ENCODE results near the gene CCL7.

The CCL7 gene

DNA sequence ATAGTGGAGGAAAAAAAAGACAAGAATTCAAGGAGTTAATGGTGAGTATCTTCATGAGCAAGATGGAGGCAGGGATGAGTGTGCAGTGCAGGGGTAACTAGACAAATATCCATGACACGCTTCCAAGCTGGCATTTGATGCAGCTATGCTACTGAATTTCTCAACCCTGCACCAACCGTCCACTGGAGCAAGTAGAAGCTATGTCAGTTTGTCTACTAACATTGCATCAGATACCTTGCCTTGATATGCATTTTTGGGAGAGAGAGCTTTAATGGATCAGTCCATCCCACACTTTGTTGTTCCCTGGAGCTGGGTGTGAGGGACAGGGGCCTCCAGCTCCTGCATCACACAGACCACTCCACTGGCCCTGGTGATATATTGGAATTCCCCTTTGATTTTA, 32.0 kb downstream of the CCL7 start:
- in situ Hi-C loops (cut with HindIII; ENCODE audit: low pct_ligation_motif_present, low sequenced_read_pairs), result no loop called here
- no peak overlapping the region for H3K4me3 ChIP-seq (ENCODE audit: low read depth, low read length)
- no peaks in the 10 kb centered on the region for H3K27me3 ChIP-seq (replicated peaks)
- no peak overlapping the region for H3K27ac ChIP-seq
- no peaks in the 10 kb centered on the region for H3K36me3 ChIP-seq (replicated peaks)
- TF ChIP-seq, protein P1, sequence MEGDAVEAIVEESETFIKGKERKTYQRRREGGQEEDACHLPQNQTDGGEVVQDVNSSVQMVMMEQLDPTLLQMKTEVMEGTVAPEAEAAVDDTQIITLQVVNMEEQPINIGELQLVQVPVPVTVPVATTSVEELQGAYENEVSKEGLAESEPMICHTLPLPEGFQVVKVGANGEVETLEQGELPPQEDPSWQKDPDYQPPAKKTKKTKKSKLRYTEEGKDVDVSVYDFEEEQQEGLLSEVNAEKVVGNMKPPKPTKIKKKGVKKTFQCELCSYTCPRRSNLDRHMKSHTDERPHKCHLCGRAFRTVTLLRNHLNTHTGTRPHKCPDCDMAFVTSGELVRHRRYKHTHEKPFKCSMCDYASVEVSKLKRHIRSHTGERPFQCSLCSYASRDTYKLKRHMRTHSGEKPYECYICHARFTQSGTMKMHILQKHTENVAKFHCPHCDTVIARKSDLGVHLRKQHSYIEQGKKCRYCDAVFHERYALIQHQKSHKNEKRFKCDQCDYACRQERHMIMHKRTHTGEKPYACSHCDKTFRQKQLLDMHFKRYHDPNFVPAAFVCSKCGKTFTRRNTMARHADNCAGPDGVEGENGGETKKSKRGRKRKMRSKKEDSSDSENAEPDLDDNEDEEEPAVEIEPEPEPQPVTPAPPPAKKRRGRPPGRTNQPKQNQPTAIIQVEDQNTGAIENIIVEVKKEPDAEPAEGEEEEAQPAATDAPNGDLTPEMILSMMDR (IDR thresholded peaks at IDR 0.05; ENCODE audit: low read depth, low read length, missing control alignments), result no peak
- no peak for DNase-seq

DNA sequence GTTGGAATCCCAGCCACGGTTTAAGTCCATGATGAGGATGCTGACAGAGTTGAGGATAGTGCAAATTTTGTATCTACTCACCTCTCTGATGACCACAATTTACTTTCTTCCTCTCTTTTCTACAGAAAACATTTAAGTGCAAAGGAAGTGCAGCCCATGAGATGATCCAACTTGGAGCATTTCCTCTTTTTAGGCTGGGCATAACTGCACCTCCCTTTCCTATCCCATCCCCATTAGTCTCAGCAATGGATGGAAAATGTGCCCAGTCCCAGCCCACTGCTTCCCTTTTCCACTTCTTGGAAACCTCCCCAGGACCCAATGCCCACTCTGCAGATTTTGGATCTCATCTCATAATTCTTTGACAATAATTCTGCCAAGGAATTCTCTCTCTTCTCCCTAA, 32.6 kb downstream of the CCL7 start:
- Histone ChIP-seq H3K27ac (no peak overlapping the region), H3K27me3 (replicated peaks) (no peaks in the 10 kb centered on the region), H3K4me3 (ENCODE audit: low read depth, low read length) (no peak overlapping the region), H3K36me3 (replicated peaks) (no peaks in the 10 kb centered on the region)
- no peak for DNase-seq
- TF ChIP-seq, protein P1 (IDR thresholded peaks at IDR 0.05; ENCODE audit: low read depth, low read length, missing control alignments), result no peak
- in situ Hi-C loops (cut with HindIII; ENCODE audit: low pct_ligation_motif_present, low sequenced_read_pairs), result no loop called here

DNA sequence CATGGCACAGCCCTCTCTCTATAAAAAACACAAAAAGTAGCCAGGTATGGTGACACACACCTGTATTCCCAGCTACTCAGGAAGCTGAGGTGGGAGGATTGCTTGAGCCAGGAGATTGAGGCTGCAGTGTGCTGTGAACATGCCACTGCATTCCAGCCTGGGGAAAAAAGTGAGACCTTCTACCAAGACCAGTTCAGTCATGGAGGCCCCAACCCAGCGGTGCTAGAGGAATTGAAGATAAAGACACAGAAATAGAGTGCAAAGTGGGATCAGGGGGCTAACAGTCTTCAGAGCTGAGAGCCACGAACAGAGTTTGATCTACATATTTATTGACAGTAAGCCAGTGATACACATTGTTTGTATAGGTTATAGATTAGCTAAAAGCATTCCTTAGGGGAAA, 33.6 kb downstream of the CCL7 start:
- Histone ChIP-seq H3K27ac (no peak overlapping the region), H3K36me3 (replicated peaks) (no peaks in the 10 kb centered on the region), H3K27me3 (replicated peaks) (no peaks in the 10 kb centered on the region), H3K4me3 (ENCODE audit: low read depth, low read length) (no peak overlapping the region)
- DNase-seq, result no peak
- TF ChIP-seq, protein P1 (IDR thresholded peaks at IDR 0.05; ENCODE audit: low read depth, low read length, missing control alignments), result no peak
- in situ Hi-C loops (cut with HindIII; ENCODE audit: low pct_ligation_motif_present, low sequenced_read_pairs), result no loop called here

DNA sequence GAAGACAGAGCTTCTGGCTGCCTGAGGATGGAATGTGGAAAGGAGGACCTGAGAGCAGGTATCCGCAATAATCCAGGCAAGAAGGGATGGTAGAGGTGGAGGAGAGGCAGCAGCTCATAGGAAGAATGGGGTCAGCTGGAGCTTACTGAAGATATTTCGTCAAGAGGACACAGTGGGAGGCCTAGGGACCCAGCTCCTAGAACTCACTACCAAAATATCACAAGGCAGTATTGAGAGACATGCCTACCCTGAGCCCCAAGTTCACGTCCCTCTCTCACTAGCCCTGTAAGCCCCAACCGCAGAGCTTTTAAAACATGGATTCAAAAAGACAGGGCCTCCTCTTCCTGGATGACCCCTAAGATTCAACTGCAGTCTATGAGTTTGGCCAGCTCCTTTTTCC, 35.0 kb downstream of the CCL7 start:
- no peak overlapping the region for H3K27ac ChIP-seq
- no peak overlapping the region for H3K4me3 ChIP-seq (ENCODE audit: low read depth, low read length)
- no peaks in the 10 kb centered on the region for H3K27me3 ChIP-seq (replicated peaks)
- TF ChIP-seq, protein P1 (IDR thresholded peaks at IDR 0.05; ENCODE audit: low read depth, low read length, missing control alignments), result no peak
- no peaks in the 10 kb centered on the region for H3K36me3 ChIP-seq (replicated peaks)
- DNase-seq, result no peak
- in situ Hi-C loops (cut with HindIII; ENCODE audit: low pct_ligation_motif_present, low sequenced_read_pairs), result no loop called here

DNA sequence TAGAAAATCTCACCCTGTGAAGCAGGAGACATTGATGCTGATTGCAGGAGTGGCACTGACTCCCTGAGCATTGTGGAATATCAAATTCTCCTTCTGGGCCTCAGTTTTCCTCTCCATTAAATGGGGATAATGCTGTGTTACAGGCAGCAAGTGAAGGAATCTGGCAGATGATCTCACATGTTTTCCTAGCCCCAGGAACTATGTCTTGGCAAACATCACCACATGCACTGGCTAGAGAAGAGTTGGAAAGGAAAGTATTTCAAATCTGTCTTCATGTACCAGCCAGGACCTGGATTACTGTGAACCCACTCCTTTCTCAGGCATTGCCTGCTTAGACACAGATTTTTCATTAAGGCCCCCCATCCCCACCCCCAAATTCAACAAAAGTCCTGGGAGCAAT, 35.6 kb downstream of the CCL7 start:
- H3K4me3 ChIP-seq (ENCODE audit: low read depth, low read length), result no peak overlapping the region

DNA sequence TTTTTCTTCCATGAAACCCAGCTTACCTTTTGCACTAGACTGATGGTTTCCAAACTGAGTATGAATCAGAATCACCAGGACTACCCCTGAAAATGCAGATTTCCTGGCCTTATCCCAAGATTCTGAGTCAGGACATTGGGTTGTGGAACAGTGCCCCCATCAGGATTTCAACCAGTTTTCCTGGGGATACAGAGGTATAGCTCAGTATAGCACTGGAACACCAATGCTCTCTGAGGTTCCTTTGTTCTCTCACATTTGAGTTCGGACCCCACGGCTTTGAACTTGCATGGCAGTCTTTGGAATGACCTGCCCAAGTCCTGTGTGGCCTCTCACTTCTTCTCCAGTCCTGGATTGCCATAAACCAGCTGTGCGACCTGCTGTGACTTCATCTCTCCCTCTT, 36.4 kb downstream of the CCL7 start:
- TF ChIP-seq, protein P1 (IDR thresholded peaks at IDR 0.05; ENCODE audit: low read depth, low read length, missing control alignments), result peak; percentile 46
- Histone ChIP-seq H3K36me3 (replicated peaks) (no peaks in the 10 kb centered on the region), H3K27ac (no peak overlapping the region), H3K4me3 (ENCODE audit: low read depth, low read length) (no peak overlapping the region), H3K27me3 (replicated peaks) (no peaks in the 10 kb centered on the region)
- peak; percentile 16 for DNase-seq
- in situ Hi-C loops (cut with HindIII; ENCODE audit: low pct_ligation_motif_present, low sequenced_read_pairs), result no loop called here

More for the DNA sequence above, 35.6 kb downstream of the CCL7 start:
- TF ChIP-seq, protein P1 (IDR thresholded peaks at IDR 0.05; ENCODE audit: low read depth, low read length, missing control alignments), result no peak
- H3K36me3 ChIP-seq (replicated peaks), result no peaks in the 10 kb centered on the region
- no peak overlapping the region for H3K27ac ChIP-seq
- no peak for DNase-seq
- no peaks in the 10 kb centered on the region for H3K27me3 ChIP-seq (replicated peaks)
- in situ Hi-C loops (cut with HindIII; ENCODE audit: low pct_ligation_motif_present, low sequenced_read_pairs), result no loop called here
